Sciatic nerve (tissue), 2 donors: Measurements from ENCODE around the gene GYG2. TPM values are rescaled to one million over a fixed set of nuclear protein-coding genes. Genes with fewer than 3 reads are reported as not detected.
"Not testable (repeated sequence)": the region's sequence is repeated elsewhere in the genome, so short reads cannot be mapped to it uniquely, and the experiment has no call there.

Source experiments
- ATAC-seq: fragments of 200-7000 bp; cut with Tn5 transposase; one replicate; pipeline ENCODE4 v1.9.1; 2020; ENCODE audit warnings: mild to moderate bottlenecking, moderate library complexity
- DNase-seq: peaks from one replicate; pipeline ENCODE4 v3.0.0-alpha.2; 2020; ENCODE audit warnings: low spot score
- intact Hi-C: fragments of 100-400 bp; cut with DNase I; formaldehyde crosslinking; loops from one replicate; pipeline ENCODE4 v1.14.2; 2022
- total RNA-seq: library from RNA; stranded (reverse); fragmentation: NEBNext Ultra II Directional; extraction: Animal tissue kit (Norgen Biotek cat#: 25700); gene quantifications from one replicate; pipeline ENCODE4 v1.2.1, GENCODE V29; 2021
- donor health status: DM: no; HTN: no; CAD: no.
- donor health status: DM: no; HTN: no; CAD: no.

Gene GYG2
- total RNA-seq, 1 donor from 2014 or later: 10.9 TPM

DNA sequence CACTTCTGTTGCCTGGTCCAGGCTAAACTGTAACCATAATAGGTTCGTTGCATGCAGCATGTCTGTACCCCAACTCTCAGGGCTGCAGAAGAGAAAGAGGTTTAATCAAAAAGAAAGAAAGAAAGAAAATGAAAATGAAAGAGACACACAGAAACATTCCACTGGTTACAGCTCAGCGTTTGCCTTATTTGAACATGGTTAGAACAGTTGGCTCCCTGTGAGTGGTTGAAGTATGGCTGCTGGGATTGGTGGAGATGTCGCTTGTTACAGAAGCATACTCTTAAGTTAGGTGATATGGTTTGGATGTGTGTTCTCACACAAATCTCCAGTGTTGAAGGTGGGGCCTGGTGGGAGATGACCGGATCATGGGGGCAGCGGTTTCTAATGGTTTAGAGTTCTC is 64.1 kb downstream of the GYG2 start:
- intact Hi-C loops: no loop called here
- no peak for ATAC-seq
- no peak for DNase-seq

- intact Hi-C loops: no loop called here
- DNase-seq: no peak
- ATAC-seq: no peak
Measured at GRCh38 chrX:2894885-2895292, 66.2 kb downstream of the GYG2 start.

DNA sequence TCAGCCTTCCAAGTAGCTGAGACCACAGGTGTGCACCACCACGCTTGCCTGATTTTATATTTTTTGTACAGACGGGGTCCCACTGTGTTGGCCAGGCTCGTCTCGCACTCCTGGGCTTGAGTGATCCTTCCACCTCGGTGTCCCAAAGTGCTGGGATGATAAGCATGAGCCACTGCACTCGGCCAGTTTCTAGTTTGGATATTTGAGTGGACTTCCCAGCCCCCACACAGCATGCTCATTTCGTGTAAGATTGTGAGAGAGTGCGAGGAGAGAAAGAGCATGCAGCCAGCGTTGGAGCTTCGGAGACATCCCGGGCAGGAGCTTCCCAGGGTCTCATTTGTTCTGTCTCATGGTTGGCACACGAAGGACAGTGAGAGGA is 68.6 kb downstream of the GYG2 start:
- no peak for DNase-seq
- intact Hi-C loops: no loop called here
- no peak for ATAC-seq

- peak; percentile 60 for ATAC-seq
- intact Hi-C loops: not testable (repeated sequence)
Measured at GRCh38 chrX:2897690-2898623, 69.2 kb downstream of the GYG2 start.

GRCh38 chrX:2898846-2899512 is 70.2 kb downstream of the GYG2 start:
- intact Hi-C loops: no loop called here
- DNase-seq: no peak
- ATAC-seq: no peak

More at GRCh38 chrX:2897690-2898623, 69.2 kb downstream of the GYG2 start:
- not testable (repeated sequence) for DNase-seq

DNA sequence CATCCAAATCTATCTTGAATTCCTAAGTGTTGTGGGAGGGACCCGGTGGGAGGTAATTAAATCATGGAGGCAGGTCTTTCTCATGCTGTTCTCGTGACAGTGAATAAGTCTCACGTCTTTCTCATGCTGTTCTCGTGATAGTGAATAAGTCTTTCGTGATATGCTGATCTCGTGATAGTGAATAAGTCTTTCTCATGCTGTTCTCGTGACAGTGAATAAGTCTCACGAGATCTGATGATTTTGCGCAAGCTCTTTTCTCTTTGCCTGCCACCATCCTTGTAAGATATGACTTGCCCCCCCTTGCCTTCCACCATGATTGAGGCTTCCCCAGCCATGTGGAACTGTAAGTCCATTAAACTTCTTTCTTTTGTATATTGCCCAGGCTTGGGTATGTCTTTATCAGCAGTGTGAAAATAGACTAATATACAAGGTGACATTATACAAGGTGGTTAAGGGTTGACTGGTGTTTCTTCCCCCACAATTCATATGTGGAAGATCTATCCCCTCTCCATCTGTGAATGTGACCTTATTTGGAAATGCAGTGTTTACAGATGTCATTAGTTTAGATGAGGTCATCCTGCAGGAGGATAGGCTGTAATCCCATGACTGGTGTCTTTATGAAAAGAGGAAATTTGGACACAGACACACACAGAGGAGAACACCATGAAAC is 72.8 kb downstream of the GYG2 start:
- intact Hi-C loops: no loop called here
- ATAC-seq: no peak
- no peak for DNase-seq

DNA sequence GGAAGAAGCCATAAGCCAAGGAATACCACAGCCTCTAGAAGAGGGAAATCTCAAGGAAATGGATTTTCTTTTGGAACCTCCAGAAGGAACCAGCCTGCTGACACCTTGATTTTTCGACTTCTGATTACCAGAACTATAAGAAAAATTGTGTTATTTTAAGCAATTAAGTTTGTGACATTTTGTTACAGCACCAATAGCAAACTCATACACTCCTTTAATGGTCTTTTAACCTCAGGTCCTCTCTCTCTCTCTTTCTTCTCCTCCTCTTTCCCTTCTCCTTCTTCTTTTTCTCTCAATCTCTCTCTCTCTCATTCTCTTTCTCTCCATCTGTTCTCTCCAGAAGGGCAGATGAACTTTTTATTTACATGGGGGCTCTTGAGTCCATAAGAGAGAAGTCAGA is 74.1 kb downstream of the GYG2 start:
- ATAC-seq (no peak), DNase-seq (no peak)
- intact Hi-C loops: no loop called here

- ATAC-seq (no peak), DNase-seq (no peak)
- intact Hi-C loops: no loop called here
Measured at GRCh38 chrX:2903366-2903765, 74.6 kb downstream of the GYG2 start.

DNA sequence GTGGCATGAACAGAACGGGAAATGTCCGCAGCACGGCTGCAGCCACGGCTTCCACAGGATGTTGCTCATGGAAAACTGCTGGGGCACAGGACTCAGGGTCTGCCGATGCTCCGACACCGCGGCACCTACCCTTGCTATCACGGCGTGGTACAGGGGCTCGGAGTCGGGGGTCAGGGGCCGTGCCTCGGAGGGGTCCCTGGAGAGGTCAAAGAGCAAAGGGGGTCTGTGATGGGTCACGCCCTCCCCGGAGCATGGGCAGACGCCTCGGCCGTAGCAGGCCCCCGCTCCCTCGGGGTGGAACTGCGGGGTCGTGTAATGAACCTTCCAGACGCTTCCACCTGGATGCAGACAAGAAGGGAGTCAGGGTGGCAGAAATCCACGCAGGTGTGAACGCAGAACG is 78.6 kb downstream of the GYG2 start:
- DNase-seq (no peak), ATAC-seq (no peak)
- intact Hi-C loops: no loop called here

- ATAC-seq (no peak), DNase-seq (no peak)
- intact Hi-C loops: no loop called here
Measured at GRCh38 chrX:2908125-2908685, 79.5 kb downstream of the GYG2 start.

DNA sequence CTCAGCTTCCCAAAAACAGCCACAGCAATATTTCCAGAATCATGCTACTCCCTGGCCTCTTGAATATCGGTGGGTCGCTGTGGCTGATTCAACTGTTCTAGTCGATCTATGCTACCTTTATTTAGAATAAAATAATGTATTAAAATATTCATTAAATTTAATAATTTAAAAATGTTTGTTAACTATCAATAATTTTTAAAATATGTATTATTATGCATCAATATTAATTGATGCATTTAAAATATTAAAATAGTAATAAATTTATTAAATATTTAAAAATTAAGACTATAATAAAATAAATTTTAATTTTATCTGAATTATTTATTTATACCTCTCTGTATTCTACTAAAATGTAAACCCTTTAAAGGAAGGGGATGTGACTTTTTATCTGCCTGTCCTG is 81.4 kb downstream of the GYG2 start:
- no peak for ATAC-seq
- intact Hi-C loops: loop anchor here (5.0 kb wide), 1 partner anchor 1368 kb away; no protein-coding TSS in a partner anchor
- DNase-seq: no peak

DNA sequence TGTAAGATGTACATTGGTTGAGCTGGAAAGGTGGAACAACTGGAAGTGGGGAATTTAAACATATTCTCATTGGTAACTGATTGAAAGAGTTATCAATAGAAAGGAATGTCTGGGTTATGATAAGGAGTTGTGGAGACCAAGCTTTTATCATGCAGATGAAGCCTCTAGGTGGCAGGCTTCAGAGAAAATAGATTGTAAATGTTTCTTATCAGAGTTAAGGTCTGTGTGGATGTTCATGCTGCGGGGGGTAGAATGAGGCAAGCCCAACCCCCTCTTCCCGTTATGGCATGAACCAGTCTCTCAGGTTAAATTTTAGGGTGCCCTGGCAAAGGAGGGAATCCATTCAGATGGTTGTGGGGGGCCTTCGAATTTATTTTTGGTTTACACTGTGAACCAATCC is 84.4 kb downstream of the GYG2 start:
- intact Hi-C loops: loop anchor here (5.0 kb wide), 1 partner anchor 1371 kb away; no protein-coding TSS in a partner anchor
- ATAC-seq: no peak

DNA sequence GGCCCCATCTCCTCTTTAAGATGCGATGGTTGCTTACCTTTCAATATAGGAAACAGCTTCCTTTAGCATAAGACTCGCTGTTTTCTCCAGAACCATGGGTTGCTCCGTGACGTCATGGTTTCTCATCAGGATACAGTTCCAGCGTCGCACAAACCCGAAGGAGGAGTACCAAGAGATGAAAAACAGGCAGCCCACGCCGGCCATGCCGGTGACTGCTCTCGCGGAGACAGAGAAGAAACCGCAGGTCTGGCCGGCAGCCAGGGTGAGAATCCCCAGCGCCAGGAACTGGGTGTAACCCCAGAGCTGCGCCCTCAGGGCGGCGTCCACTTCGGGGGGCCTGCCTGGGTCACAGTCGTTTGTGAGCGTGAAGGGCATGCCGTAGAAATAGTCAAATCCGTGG is 89.0 kb downstream of the GYG2 start:
- DNase-seq (no peak), ATAC-seq (no peak)
- intact Hi-C loops: no loop called here

More for the DNA sequence above, 84.4 kb downstream of the GYG2 start:
- DNase-seq: no peak

GRCh38 chrX:2921193-2921592 is 92.5 kb downstream of the GYG2 start:
- intact Hi-C loops: no loop called here
- ATAC-seq: no peak
- no peak for DNase-seq

GRCh38 chrX:2921750-2922149 is 93.0 kb downstream of the GYG2 start:
- no peak for ATAC-seq
- no peak for DNase-seq
- intact Hi-C loops: no loop called here

DNA sequence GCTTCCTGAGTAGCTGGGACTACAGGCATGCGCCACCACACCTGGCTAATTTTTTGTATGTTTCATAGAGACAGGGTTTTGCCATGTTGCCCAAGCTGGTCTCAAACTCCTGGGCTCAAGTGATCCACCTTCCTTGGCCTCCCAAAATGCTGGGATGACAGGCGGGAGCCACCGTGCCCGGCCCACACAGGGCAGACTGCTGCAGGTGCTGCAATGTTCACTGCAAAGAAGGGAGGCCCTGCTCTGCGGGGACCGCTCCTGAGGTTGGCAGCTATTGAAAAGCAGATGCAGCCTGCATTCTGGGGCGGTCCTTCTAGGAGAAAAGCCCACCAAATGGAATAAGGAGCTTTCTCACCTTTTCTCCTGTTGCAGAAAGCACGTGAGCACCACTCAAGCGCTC is 95.4 kb downstream of the GYG2 start:
- DNase-seq (no peak), ATAC-seq (no peak)
- intact Hi-C loops: no loop called here

- intact Hi-C loops, ATAC-seq: not testable (repeated sequence)
Measured at GRCh38 chrX:2926255-2926654, 97.5 kb downstream of the GYG2 start.

DNA sequence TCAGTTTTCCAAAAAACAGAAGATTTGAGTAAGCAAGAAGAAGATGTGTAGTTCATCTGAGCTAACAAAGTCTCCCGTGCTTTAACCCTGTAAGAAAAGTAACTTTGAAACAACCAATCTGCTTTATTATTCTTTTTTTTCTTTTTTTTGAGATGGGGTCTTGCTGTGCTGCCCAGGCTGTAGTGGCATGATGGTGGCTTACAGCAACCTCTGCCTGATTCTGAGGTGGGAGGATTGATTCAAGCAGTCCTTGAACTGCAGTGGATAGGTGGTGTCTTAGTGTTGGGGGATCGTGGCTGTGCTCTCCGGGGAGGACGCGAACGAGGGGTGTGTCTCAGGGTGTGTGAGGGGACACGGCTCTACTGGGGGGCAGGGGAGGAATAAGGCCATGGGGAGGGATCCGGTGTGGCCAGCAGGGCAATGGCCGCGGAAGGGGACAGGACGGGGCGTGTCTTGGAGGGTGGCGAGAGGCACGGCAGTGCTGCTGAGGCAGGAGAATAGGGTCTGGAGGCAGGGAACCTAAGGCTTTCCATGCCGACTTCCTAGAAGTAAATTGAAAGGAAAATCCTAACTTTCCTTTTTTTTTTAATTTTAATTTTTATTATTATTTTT is 98.0 kb downstream of the GYG2 start:
- DNase-seq: no peak
- no peak for ATAC-seq
- intact Hi-C loops: no loop called here

More at GRCh38 chrX:2926255-2926654, 97.5 kb downstream of the GYG2 start:
- not testable (repeated sequence) for DNase-seq

- peak; percentile 81 for DNase-seq
- intact Hi-C loops: no loop called here
- ATAC-seq: peak; percentile 69
Measured at GRCh38 chrX:2928191-2928582, 99.5 kb downstream of the GYG2 start.
